ENCODE measurements around the gene HDDC3.
"Not testable (repeated sequence)": the region's sequence is repeated elsewhere in the genome, so short reads cannot be mapped to it uniquely, and the experiment has no call there.

- not testable (repeated sequence) for TF ChIP-seq POLR2A, CTCF (IDR thresholded peaks at IDR 0.05)
Observed at GRCh38 chr15:90926766-90927165, 5.6 kb downstream of the HDDC3 start.

Measured in lower leg skin (tissue), 3 donors.